Stimulated activated CD4-positive, alpha-beta T cell treated with anti-CD3 and anti-CD28 coated beads, Interleukin-4, amount 100 ng/mL, for 24 hours (primary cell): ENCODE data around the gene ILDR1.

Source experiments
- DNase-seq: peaks from one replicate; pipeline ENCODE4 v3.0.0-alpha.2; 2020

ILDR1 gene

DNA sequence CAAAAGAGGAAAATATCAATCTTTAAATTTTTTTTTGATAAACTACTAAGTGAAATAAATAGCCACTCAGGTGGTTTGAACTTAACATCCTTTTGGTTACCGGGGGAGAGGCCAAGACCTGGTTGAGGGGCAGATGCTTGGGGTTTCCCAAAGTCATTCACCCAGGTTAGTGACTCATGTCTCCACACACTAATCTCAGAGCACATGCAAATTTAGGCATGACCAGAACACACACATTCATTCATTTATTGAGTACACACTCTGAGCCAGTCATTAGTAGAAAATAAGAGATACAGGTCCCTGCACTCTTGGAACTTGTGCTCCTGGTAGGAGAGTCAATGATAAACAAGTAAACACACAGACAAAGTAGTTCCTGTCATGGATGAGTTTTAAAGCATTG is 7.3 kb downstream of the ILDR1 start:
- DNase-seq = peak; percentile 12

DNA sequence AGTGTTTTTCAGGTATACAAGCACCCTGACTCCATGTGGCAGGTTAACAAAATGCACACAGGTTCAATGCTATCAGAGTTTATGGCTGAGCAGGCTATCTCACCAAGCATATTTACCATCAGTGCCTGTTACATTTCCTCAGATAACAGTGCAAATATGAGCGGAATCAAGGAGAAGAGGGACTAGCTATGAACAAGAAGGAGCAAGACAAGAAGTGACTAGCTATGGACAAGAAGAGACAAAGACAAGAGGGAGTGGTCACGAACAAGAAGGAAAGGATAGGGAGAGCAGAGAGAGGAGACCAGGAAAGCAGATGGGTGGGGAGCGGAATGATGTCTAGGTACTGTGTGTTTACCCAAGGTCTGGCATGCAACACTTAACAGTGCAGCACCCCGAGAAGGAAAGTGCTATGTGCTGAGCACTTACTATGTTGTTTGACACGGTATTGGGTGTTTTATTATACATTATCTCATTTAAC is 8.6 kb downstream of the ILDR1 start:
- no peak for DNase-seq

DNA sequence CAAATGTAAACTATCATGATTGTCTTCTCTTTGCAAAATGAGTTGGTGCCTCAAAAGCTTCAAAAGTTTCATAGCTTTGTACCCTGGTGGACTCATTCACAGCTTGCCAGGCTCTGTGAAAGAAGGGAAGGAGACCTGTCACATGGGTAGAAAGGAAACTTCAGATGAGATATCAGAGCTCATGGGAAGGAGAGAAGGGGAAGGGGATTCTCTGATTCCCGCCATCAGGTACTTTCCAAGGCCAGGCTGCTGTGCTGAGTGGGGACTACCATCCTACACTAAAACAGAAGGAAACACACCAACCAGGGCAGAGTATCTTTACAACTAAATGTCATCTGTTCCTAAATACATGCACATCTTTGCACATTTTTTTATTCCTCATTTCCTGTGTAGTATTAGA is 9.2 kb downstream of the ILDR1 start:
- DNase-seq = no peak

DNA sequence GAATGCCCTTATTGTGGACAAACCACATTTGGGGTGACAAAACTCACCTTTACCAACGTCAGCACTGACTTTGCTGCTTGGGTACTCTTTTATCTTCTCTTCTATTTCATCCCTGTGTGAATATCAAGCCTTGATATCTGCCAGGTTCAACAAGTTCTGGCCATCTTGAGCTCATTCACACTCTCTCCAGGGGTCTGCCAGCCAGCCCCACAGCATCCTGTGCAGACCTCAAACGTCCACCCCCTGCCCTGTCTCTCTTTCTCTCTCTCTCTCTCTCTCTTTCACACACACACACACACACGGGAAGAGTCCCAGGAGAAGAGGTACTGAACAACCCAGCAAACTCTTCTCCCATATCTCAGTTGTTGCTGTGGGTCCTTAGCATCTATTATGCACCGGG is 10.7 kb downstream of the ILDR1 start:
- no peak for DNase-seq

DNA sequence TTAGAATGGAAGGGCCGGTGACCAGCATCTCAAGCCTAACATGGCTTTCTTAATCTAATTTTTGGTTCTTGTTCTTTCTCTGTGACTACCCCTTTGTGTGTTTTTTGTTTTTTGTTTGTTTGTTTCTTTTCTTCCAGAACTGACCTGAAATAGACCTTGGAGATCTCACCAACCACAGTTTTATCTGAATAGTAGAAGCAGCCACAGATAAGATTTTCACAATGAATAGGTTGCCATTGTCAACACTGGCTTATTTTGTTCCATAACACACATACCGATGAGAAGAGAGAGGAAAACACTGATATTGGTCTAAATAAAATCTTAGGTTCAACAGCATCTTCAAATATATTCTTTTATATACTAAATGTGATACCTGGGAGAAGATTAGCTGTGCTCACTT is 11.5 kb downstream of the ILDR1 start:
- no peak for DNase-seq

DNA sequence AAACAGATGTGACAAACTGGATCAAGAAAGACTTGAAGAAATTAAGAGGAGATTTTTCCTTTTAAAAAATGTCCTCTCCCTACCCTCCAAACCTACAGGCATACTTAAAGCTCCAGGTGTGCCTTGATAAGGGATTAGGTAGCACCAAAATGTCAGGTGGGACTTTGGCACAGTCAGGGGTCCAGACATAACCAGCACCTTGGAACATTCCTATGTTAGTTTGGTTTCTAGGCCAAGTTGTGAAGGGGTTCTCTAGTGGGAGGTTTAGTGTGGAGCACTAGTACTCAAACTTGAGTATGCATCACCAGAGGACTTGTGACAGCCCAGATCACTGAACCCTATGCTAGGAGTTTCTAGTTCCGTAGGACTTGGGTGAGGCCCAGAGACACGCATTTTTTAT is 13.9 kb downstream of the ILDR1 start:
- no peak for DNase-seq

DNA sequence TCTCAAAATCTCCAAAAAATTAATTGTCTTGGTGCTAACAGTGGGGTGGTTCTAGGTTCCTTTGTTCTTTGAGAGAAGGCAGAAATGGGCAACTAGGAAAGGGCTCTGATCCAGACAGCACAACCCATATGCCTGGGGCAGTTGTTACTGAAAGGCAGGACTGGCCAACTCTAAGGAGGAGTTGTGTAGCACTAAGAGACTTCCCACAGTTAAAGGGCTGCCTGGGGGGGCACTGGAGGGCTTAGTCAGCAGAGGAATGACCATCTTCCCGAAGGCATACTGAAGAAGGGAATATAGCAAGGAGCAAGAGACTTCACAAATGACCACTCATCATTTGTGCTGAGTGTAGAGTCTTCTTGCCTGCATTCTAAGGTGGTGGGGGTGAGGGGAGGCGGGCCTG is 15.8 kb downstream of the ILDR1 start:
- no peak for DNase-seq

DNA sequence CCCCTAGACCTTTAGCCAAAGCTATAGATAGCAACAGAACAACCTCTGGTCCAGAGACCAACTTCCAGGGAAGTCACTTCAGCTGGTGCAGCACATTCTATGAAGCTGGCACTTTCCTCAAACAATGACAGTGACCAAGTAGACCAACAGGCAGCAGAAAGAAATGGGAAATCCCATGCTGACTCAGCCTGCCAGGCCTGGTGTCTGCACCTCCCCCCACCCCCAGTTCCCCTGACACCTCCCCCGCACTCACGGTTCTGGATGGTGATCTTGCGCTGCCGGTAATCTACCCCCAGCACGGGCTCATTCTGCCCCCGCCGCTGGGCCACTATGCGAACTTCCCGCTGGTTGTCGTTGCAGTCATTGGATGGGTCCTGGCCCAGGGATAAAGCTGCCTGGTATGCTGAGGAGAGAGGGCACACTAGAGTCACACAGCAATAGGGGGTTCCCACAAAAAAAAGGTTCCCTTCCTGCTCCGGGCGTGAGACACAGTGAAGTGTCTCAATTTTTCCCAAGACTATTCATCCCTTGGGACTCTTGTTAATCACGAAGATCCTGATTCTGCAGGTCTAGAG is 17.0 kb downstream of the ILDR1 start:
- DNase-seq = peak; percentile 34

DNA sequence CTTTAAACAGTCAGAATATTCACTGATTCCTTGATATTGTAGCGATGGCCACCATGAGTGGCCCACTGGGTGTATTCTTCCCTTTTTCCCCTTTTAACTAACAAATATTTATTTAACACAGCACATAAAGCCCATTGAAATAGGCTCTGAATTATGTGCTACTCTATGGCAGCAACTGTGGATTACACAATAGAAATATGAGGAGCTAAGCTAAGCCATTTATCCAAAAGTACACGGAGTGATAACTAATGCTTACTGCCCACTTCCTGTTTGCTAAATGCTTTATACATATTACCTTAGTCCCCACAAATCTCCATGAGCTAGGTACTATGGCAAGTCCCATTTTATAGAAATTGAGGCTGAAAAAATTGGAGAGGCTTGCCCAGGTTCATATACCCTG is 17.9 kb downstream of the ILDR1 start:
- no peak for DNase-seq

DNA sequence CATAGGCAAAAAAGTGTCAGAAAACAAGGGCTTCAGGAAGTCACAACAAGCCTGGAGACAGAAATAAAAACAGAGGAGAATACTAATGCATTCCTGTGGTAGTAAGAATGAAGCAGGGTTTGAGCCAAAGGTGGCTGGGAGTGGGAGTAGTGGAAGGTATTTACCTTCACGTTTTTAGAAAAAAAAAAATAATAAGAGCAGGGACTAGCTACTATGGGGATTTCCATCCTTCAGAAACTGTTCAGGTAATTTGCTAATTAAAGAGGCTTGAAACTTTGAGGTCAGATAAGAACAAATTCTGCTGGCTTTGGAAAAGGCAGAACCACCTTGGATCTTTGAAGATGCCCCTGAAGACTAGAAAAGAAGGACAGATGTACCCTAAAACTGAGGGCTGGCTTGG is 18.4 kb downstream of the ILDR1 start:
- no peak for DNase-seq

DNA sequence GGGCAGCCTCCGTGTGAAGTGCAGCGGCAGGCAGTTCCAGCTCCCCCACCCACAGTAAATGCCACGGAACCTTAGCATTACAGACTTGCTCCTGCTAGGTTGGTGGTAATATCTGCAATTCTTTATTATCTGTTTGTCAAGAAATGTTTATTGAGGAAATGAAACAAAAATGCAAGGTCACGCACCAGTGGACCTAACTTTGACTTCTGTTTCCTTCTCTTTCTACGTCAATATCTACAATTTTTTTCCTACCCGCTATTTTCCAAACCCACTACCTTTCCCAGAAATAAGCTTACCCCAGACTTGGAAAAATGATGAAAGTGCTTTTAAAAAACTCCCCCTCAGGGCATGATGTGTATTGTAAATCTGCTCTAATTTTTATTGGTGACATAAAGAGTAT is 18.9 kb downstream of the ILDR1 start:
- no peak for DNase-seq

DNA sequence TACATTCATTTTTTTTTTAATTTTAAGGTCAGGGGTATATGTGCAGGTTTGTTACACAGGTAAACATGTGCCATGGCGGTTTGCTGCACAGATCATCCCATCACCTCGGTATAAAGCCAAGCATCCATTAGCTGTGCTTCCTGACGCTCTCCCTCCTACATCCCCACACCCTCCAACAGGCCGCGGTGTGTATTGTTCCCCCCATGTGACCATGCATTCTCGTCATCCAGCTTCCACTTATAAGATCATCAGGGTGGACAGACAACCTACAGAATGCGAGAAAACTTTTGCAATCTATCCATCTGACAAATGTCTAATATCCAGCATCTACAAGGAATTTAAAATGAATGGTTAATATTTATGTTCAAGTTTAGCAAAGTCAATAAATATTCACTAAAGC is 19.4 kb downstream of the ILDR1 start:
- no peak for DNase-seq

DNA sequence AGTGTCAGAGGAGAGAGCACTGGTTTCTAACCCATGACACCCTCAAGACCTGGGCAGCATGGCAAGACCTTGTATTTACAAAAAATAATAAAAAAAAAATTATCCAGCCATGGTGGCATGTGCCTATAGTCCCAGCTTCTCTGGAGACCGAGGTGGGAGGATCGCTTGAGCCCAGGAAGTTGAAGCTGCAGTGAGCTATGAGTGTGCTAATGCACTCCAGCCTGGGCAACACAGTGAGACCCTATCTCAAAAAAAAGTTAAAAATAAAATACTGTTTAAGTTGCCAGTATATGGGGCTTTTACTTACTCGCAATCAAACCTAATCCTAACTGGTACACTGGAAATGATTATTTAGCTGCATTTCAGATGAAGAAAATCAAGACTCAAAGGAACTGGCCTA is 20.2 kb downstream of the ILDR1 start:
- DNase-seq = no peak

DNA sequence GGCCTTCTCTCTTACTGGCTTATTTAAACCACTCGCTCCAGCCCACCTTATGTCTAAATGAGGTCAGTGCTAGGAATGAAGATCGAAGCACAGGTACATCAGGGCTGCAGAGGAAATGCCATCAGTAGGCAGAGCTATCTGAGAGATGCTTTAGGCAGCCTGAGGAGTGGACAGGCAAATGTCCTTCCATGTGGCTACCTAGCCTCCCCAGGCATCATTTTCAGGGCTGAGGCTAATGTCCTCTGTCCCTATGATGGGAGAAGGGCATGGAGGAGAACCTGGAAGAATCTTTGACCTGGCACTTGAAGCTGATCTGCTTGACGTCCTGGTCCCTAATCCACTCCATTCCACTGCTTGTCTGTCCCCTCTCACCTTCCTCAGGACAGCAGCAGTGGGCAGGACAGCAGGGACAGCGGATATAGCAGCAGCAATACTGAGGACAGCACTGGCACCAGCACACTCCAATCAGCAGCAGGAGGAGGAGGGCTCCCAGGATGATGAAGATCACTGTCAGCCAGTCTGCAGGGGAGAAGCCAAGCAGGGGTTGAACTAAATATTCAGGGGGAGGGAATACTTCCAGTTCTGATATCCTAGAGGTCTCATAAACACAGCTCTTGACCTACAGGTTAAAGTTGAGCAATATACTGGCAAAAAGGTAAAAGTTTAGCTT is 21.0 kb downstream of the ILDR1 start:
- no peak for DNase-seq

DNA sequence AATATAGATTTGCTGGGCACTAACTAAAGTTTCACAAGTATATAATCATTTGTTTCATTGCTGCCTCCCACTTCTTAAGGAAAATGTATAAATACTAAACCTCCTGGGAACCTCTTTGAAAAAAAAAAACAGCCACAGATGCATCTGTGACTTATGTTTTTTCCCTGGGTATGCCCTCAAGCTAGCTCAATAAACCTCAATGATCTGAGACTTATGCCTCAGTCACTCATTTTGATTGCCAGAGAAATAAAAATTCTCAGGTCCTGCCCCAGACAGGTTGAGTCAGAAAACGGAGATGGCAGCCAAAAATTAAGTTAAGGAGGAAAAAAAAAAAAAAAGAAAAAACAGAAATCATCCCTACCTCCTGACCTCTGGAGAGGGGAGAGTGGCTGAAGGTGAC is 22.1 kb downstream of the ILDR1 start:
- DNase-seq = no peak

DNA sequence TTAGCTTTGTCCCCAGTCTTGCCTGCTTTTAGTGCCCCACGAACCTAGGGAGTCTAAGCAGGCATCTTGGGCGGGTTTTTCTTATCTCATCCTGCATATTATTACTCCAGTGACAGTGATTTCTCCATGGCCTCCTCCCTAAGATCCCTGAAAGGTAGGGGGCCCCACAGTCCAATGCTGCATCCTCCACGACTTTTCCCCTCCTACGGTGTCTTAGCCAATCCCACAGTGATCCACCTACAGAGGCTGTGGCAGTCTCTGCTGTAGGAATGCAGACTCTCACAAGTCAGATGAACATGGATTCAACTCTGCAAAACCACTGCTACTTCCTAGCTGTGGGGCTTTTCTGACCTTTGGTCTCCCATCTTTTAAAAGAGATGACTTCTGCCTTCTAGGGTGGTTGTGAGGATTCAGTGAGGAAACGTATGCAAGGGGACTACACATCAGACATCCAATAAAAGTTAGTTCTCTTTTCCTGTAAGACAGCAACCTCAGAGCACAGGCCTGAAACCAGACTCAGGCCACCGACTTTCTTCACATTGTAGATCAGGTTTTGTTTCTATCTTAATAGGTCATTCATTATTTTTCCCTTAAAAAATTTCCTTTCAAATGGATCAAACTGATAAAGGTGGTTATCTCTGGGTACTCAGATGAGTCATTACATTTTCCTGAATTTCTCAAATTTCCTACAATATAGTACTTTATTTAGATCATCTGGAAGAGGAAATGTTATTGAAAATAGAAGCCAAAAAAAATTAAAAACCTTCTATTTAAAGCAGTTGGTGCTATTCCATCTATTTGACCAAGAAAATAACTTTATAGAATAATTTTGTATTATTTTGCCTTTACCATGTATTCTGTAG is 23.2 kb downstream of the ILDR1 start:
- DNase-seq = no peak

DNA sequence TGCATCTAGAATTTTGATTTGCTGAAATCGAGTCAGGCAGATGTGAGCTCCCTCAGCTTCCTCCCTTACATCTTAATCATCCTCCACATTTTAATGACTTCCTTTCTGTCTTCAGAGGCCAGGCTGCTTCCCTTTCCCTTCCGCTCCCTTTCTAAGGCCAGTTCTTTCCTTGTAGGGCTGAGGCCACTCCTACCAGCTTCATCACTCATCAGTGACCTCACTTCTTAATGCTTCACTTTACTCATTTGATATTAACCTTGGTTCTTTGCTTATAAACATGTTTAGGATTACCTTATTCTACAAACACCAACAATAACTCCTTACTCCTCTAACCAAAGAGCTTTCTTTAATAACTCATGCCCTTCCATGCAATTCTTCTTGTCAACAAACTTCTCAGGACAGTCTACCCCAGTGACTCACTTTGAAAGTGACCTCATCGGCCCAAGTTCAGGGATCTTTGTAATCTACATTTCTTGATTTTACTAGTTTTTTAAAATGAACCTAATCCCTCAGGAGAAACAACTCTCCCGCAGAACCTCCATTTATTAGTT is 23.9 kb downstream of the ILDR1 start:
- DNase-seq = no peak

DNA sequence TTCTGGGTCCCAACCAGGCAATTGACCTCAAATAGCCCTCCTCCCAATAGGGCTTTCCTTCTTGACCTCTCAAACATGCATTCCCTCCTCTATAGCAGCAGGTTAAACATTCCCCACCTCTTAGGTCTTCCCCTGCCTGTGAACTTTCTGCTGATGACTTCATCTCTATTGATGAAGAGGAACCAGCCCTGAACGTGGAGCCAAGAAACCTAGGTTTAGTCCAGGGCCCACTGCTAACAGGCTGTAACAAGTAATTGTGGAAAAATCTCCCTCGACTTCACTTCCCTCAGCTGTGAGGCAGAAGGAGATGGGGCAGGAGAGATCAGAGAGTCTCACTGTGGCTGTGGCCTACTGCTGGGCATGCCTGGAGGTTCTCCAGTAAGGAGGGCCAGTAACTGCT is 24.7 kb downstream of the ILDR1 start:
- DNase-seq = no peak

DNA sequence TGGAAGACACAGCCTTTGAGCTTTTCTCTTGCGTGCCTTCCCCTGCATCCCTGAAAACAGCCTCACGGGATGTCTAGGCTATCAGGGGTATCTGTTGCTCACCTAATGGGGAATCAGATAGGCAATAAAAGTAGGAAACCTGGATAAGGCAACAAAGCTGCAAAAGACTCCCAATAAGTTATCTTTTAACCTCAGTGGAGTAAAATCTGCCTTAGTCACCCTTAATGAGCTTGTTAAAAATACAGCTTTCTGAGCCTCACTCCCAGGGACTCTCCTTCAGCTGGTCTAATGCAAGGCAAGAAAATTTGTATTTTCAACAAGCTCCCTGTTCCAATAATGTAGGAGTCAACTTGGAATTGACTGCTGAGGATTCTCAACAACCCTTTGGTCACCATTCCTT is 25.6 kb downstream of the ILDR1 start:
- DNase-seq = no peak

DNA sequence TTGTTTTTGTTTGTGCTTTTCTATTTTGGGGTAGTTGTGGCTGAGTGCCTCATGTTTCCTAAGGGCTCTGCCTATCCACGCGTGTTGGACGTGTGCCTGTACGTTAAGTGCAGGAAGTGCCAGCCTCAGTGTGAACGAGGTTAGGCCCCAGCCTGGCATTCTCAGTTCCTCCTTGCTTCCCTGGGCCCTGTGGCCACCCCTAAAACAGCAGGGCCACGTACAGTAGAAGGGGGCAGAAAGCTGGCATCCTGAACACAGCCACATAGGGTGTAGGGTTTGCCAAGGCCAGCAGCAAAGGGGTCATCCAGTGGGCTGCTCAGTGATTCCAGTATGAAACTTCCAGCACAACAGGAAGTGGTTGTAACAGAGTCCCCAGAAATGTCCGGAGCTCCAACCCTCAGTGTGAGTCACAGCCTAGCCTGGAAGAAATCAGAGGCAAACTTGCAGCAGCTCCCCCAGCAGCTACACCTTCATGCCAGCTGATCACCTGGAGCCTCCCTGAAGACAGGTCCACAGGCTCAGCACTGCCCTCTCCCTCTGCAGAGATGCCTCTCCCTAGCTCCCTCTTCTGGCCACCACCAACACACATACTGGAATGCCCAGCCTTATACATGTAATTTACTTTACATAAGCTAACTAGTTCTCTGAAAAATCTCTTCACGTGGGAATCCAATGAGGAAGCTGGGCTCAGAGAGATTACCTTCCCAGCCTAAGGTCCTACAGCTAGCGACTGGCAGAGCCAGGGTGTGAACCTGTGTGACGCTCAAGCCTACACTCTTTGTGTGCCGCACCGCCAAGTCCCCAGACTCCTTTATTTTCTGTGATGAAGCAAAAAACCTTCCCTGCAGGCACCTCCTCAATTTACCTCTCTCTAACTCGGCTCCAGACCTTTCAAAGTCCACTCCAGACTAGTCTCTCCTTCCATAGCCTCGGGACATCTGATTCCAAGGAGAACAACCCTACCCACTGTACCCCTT is 26.6 kb downstream of the ILDR1 start:
- DNase-seq = peak; percentile 12

DNA sequence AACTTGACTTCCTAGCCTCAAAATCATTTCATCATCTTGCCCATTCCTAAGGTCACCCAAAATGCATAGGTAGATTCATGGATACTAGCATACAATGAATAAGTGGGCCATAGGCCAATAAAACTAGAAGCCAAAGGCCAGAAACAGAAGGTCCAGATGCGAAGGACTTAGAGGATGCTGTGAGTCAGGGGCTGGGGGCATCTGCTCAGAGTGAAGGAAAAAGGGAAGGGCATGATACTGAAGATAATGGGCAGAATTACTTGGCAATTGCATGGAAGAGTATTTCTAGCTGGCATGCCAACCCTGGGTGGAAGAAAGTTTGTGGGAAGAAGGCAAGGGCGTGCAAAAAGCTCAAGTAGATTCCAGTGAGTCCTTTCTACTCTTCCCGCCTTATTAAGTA is 27.5 kb downstream of the ILDR1 start:
- no peak for DNase-seq
